GM12873 (cell line): ENCODE data around the gene ATP7B.

Source experiments
- CTCF ChIP-seq: IDR thresholded peaks from 2 replicates; pipeline ENCODE4 v1.5.1; 2012; ENCODE audit warnings: low read depth, mild to moderate bottlenecking, moderate library complexity, low read length, control low read depth; ENCODE audit not compliant: insufficient read depth; ENCODE audit errors: missing control alignments

ATP7B gene

GRCh38 chr13:52034616-52035226, 23.5 kb upstream of the ATP7B start:
- TF ChIP-seq CTCF, result no peak

GRCh38 chr13:52033039-52033438, 21.8 kb upstream of the ATP7B start:
- no peak for TF ChIP-seq CTCF

GRCh38 chr13:52029569-52029968, 18.3 kb upstream of the ATP7B start:
- no peak for TF ChIP-seq CTCF

- no peak for TF ChIP-seq CTCF
Observed at GRCh38 chr13:52027832-52028231, 16.6 kb upstream of the ATP7B start.

- peak; percentile 22 for TF ChIP-seq CTCF
Observed at GRCh38 chr13:52026246-52026626, 15.0 kb upstream of the ATP7B start.

GRCh38 chr13:52025475-52026245, 14.4 kb upstream of the ATP7B start:
- no peak for TF ChIP-seq CTCF

- no peak for TF ChIP-seq CTCF
Observed at GRCh38 chr13:52024481-52024880, 13.2 kb upstream of the ATP7B start, which contains the start of gene UTP14C. TSS of gene UTP14C (plus strand) at chr13:52024691. CDS start at chr13:52028805, 4,114 bp downstream.
